ENCODE data around the gene SULT4A1. TPM values are rescaled to one million over a fixed set of nuclear protein-coding genes. Genes with fewer than 3 reads are reported as not detected.

The SULT4A1 gene
- total RNA-seq, 1 experiment from 2014 or later, result 15.0 TPM

DNA sequence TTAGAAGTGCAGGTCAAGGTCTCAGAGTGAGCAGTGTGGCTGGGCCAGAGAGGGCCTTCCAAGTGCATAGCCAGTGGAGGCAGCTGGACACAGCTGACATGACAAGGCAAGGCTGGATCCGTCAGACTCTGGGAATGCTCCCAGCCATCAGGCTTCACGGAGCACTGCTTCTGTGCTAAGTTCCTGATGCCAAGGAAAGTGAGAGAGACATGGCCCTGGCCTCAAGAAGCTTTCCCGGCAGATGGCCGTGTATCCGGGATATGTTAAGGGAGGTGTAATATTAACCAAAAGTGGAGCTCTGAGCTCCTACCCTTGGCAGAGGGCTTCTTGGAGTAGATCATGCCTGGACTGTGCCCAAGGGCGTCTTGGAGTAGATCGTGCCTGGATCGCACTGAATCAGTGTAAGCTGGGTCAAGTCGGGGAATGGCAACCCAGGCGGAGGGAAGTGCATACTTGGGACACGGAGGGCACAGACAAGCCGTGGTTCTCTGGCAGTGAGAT lies 42.8 kb downstream of the SULT4A1 start:
- Histone ChIP-seq H3K18ac (ENCODE audit: insufficient read length, low read depth, low read length) (no peak overlapping the region), H2BK5ac (ENCODE audit: insufficient read length, low read length) (no peak overlapping the region), H3K9me3 (ENCODE audit: control insufficient read depth, low read depth, low read length) (no peaks in the 10 kb centered on the region), H3T11ph (ENCODE audit: low read length) (no peak overlapping the region), H4K5ac (ENCODE audit: insufficient read length, low read depth, low read length) (no peak overlapping the region), H2AFZ (ENCODE audit: low read length) (no peak overlapping the region), H3K4me2 (ENCODE audit: insufficient read depth, insufficient read length, low read length) (no peak overlapping the region), H3K4ac (ENCODE audit: low read depth, low read length) (no peak overlapping the region), H3K27ac (ENCODE audit: insufficient read length, low read depth, low read length) (no peak overlapping the region), H4K91ac (ENCODE audit: insufficient read length, low read depth, low read length) (no peak overlapping the region), H3K27me3 (ENCODE audit: insufficient read depth, low read length) (no peaks in the 10 kb centered on the region), H3K4me1 (ENCODE audit: insufficient read depth, low read length) (peaks cover 5% of the 10 kb centered on the region), H3K9ac (ENCODE audit: extremely low read depth, insufficient read length, low read length) (no peak overlapping the region), H4K20me1 (ENCODE audit: control insufficient read depth, insufficient read depth, insufficient read length) (no peaks in the 10 kb centered on the region), H2BK20ac (ENCODE audit: low read depth, low read length, poor library complexity, severe bottlenecking) (no peak overlapping the region), H3K23me2 (ENCODE audit: insufficient read length, low read depth, low read length, poor library complexity, severe bottlenecking) (no peaks in the 10 kb centered on the region), H3K56ac (ENCODE audit: insufficient read length, low read depth, low read length) (no peak overlapping the region), H3K79me2 (ENCODE audit: insufficient read depth, low read length) (no peaks in the 10 kb centered on the region), H3K79me1 (ENCODE audit: insufficient read depth, low read depth, low read length, poor library complexity, severe bottlenecking) (no peaks in the 10 kb centered on the region), H2BK15ac (ENCODE audit: low read depth, low read length) (no peak overlapping the region), H2BK120ac (ENCODE audit: low read depth, low read length, poor library complexity, severe bottlenecking) (no peak overlapping the region), H4K8ac (replicated peaks; ENCODE audit: insufficient read length, low read depth, low read length) (no peak overlapping the region), H2AK5ac (ENCODE audit: insufficient read length, low read length) (no peak overlapping the region), H3K14ac (ENCODE audit: insufficient read depth, low read length) (no peak overlapping the region), H3K23ac (ENCODE audit: insufficient read length, low read depth, low read length) (no peak overlapping the region), H2BK12ac (ENCODE audit: insufficient read length, low read depth, low read length) (no peak overlapping the region)
- DNase-seq, result no peak
- Mint-ChIP-seq H3K9me3 (no peaks in the 10 kb centered on the region), H3K27ac (no peak overlapping the region), H3K27me3 (ENCODE audit: low read depth) (peaks cover 4% of the 10 kb centered on the region; the same call in 1 of the 2 replicates), H3K4me1 (peaks cover 38 to 42% of the 10 kb centered on the region in 2 experiments), H3K36me3 (ENCODE audit: insufficient read depth in 1 of 3, low read depth in 3 of 3) (peaks cover 0 to 2% (median under 1%) of the 10 kb centered on the region in 3 experiments; a peak in 5 of 7 replicates), H3K4me3 (no peak overlapping the region)
- no CpG with 5 or more reads among the region's 12 CpGs for WGBS (ENCODE audit: extremely low coverage, insufficient read length, low lambda C conversion rate)
- TF ChIP-seq, protein P1, sequence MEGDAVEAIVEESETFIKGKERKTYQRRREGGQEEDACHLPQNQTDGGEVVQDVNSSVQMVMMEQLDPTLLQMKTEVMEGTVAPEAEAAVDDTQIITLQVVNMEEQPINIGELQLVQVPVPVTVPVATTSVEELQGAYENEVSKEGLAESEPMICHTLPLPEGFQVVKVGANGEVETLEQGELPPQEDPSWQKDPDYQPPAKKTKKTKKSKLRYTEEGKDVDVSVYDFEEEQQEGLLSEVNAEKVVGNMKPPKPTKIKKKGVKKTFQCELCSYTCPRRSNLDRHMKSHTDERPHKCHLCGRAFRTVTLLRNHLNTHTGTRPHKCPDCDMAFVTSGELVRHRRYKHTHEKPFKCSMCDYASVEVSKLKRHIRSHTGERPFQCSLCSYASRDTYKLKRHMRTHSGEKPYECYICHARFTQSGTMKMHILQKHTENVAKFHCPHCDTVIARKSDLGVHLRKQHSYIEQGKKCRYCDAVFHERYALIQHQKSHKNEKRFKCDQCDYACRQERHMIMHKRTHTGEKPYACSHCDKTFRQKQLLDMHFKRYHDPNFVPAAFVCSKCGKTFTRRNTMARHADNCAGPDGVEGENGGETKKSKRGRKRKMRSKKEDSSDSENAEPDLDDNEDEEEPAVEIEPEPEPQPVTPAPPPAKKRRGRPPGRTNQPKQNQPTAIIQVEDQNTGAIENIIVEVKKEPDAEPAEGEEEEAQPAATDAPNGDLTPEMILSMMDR (conservative IDR thresholded peaks at IDR 0.05), result no peak

Data from H9 (cell line).